Sciatic nerve (tissue), 2 donors: ENCODE results near the gene GPT2. TPM values are rescaled to one million over a fixed set of nuclear protein-coding genes. Genes with fewer than 3 reads are reported as not detected.

Experiments
- ATAC-seq: fragments of 200-7000 bp; cut with Tn5 transposase; one replicate; pipeline ENCODE4 v1.9.1; 2020; ENCODE audit warnings: mild to moderate bottlenecking, moderate library complexity
- DNase-seq: peaks from one replicate; pipeline ENCODE4 v3.0.0-alpha.2; 2020; ENCODE audit warnings: low spot score
- intact Hi-C: fragments of 100-400 bp; cut with DNase I; formaldehyde crosslinking; loops from one replicate; pipeline ENCODE4 v1.14.2; 2022
- total RNA-seq: library from RNA; stranded (reverse); fragmentation: NEBNext Ultra II Directional; extraction: Animal tissue kit (Norgen Biotek cat#: 25700); gene quantifications from one replicate; pipeline ENCODE4 v1.2.1, GENCODE V29; 2021
- donor health status: DM: no; HTN: no; CAD: no.
- donor health status: DM: no; HTN: no; CAD: no.

GPT2 gene
- total RNA-seq, 1 donor from 2014 or later = 37.1 TPM

DNA sequence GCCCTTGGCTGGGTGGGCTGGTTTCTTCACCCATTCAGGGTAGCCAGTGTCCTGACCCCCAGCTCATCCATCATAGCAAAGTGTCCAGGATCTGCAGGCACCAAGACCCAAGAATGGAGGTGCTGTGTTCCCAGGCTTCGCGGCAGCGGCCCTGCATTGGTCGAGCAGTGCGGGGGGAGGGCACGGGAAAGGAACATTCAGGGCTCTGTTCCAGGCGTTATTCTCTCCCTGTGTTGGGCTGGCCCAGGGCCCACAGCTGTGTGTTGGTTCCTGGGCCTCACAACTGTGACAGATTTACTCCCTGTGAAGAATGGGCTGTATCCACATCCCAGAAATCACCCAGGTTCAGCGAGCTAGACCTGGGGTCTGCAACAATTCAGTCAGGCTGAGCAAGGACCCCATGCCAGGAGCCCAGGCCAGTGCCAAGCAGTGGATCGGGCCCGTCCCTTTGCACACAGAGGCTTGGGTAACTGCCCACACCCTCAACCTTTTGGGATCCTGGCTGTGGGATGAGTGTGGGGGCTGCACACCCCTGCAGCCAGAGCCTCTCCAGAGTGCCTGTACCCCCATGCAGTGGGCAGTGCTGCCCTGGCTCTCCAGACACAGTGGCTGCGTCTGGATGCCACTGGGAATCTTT is 10.0 kb downstream of the GPT2 start:
- intact Hi-C loops = no loop called here
- no peak for DNase-seq
- peak; percentile 60 for ATAC-seq

DNA sequence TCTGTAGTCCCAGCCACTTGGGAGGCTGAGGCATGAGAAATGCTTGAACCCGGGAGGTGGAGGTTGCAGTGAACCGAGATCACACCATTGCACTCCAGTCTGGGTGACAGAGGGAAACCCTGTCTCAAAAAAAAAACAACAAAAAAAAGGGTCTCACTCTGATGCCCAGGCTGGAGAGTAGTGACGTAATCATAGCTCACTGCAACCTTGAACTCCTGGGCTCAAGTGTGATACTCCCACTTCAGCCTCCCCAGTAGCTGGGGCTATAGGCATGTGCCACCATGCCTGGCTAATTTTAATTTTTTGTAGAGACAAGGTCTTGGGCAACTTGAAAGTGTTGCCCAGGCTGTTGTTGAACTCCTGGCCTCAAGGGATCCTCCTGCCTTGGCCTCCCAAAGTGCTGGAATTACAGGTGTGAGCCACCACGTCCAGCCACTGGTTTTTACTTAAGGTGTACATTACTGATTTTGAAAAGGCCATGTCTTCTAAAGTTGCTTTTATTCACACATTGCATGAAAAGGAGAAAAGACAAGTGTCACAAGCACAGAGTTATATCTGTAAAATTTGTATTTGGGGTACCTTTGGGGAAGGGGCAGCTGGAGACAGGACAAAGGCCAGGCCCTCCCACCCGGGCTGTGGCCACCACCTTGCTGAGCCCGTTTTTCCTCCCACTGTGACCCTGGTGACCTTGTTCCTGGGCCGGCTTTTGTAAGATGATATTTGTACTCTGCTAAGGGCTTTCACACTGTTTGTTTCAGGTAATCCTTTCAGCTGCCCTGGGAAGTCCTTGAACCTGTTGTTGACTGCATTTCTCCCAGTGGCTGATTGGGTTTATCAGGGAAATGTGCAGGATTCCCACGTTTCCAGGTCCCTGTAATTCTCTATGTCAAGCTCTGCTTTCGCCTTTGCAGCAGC is 11.5 kb downstream of the GPT2 start:
- ATAC-seq (no peak), DNase-seq (no peak)
- intact Hi-C loops = no loop called here

DNA sequence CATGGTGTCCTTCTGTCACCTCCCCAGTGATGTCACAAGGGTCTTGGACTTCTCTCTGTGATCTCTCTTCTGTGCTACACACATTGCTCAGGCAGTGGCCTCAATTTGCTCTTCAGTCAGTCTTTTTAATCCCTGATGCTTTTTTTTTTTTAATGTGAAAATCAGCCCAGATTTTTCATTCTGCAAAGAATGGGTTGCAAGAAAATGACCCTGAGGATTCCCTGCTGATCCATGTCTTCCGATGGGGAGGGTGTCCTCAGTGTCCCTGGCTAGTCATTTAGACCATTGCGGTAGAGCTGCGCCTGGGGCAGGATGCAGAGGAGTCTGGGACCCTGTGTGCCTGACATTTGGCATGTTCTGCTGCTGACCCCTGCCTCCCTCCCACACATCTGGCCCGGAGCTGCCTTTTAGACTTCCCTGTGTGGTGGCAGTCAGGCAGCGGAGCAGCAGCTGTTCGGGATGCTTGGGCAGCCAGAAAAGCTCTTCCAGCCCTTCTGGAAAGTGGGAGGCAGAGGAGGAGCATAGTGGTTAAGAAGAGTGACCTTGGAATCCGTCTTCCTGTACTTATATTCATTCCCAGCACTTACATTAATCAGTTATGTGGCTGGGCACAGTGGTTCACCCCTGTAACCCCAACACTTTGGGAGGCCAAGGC is 12.3 kb downstream of the GPT2 start:
- intact Hi-C loops = no loop called here
- DNase-seq (no peak), ATAC-seq (peak; percentile 82)

DNA sequence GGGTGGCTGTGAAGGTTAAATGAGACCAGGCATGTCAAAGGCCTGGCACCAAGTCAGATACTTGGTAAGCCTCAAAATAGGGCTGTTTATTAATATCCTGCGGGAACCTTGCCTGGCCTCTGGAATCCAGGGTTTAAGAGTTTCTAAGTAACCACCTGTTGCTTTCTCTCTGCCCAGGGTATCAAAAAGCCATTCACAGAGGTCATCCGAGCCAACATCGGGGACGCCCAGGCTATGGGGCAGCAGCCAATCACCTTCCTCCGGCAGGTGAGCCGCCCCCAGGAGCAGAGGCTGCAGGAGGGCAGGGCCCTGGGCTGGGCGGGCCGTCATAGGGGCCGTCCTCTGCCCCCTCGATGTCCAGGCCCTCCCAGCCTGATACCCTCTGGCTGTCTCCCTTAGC is 13.3 kb downstream of the GPT2 start:
- no peak for ATAC-seq
- DNase-seq = no peak
- intact Hi-C loops = no loop called here

DNA sequence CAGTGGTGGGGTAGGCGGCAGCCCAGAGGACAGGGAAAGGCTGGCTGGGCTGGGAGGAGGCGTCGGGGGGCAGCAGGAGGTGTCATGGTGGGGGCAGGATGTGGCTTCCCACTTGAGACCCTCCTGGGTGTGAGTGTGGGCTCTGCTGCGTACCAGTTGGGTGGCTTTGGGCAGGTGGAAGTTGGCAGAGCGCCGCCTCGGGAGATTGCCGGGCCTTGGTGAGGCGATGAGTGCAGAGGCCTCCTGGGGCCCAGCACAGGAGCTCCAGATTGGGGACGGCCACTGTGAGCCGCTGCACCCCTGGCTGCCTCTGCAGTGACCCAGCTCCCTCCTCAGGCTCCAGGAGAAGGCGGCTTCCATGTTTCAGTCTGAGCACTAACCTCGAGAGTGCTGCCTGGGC is 13.8 kb downstream of the GPT2 start:
- intact Hi-C loops = no loop called here
- DNase-seq (no peak), ATAC-seq (no peak)

DNA sequence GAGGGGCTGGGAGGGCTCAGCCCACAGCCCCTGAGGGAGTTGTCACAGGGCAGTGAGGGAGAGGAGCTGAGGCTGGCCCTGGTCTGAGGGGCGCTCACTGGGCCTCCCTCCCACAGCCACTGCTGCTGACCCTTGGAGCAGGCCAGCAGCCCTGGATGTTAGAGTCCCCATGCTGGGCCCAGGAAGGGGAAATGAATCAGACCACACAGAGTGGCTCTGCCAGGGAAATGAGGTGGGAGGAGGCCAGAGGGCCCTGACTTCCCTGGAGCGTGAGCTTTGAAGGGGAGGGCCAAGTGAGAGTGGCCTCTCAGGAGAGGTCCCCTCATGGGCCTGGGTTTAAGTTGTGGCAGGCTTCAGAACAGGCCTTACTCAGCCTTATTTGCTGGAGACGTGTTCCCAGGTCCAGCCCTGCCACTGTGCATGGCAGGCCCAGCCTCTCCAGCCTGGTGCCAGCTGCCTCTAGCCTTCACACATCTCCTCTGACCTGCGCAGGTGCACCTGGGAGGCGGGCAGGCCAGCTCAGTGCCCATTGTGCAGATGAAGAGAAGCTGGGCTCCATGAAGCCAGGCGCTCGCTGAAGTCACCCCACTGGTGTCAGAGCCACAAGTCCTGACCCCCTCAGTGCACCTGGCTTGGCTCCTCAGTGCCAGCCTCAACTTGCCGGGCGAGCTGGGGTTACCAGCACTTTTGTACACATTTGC is 15.4 kb downstream of the GPT2 start:
- intact Hi-C loops = no loop called here
- peak; percentile 28 for ATAC-seq

DNA sequence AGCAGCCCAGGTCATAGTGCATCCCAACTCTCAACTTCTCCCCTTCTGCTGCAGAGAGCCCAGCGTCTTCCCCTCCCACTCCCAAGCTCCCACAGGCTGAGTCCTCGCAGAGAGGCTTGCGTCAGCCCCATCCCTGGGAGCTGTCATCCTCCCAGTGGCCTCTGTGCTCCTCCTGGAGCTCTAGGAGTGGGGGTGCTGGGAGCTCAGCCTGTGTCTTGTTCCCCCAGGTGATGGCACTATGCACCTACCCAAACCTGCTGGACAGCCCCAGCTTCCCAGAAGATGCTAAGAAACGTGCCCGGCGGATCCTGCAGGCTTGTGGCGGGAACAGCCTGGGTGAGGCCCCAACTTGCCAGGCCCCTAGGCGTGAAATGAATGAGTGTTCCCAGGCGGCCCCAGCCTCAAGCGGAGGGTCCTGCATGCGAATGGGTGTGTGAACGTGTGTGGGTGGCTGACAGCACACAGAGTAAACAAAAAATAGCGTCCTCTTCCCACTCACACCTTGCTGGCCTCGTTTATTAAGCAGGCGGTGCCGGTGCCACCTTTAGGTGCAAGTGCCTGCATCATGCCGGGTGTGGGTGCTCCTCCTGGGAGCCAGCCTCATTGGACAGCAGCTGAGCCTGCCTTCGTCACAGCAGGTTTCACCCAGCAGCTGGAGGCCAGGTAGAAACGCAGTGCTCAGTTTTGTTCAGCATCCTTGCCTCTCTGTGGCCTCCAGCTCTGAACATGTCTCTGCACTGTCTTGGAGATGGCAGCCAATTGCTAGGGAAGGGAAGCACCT is 16.5 kb downstream of the GPT2 start:
- ATAC-seq (peak; percentile 42), DNase-seq (no peak)
- intact Hi-C loops = no loop called here

More for the DNA sequence above, 15.4 kb downstream of the GPT2 start:
- no peak for DNase-seq

DNA sequence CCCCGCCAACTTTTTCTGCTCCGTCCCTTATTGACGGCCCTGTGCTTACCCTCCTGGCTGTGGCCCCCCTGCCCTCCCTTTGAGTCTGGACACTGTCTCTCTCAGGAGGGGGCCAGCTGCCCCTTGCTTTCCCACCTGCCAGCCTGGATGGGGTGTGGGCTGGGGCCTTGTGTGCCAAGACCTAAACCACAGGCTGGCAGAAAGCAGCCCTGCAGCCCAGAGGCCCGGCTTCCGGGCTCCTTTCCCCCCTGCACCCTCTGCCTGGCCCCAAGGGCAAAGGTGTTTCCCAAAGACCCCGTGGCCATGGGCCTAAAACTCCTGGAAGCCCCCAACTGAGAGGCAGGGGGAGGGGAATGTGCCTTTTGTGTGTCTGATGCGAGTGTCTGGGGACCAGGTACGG is 17.5 kb downstream of the GPT2 start:
- ATAC-seq = no peak
- intact Hi-C loops = no loop called here
- DNase-seq = no peak

DNA sequence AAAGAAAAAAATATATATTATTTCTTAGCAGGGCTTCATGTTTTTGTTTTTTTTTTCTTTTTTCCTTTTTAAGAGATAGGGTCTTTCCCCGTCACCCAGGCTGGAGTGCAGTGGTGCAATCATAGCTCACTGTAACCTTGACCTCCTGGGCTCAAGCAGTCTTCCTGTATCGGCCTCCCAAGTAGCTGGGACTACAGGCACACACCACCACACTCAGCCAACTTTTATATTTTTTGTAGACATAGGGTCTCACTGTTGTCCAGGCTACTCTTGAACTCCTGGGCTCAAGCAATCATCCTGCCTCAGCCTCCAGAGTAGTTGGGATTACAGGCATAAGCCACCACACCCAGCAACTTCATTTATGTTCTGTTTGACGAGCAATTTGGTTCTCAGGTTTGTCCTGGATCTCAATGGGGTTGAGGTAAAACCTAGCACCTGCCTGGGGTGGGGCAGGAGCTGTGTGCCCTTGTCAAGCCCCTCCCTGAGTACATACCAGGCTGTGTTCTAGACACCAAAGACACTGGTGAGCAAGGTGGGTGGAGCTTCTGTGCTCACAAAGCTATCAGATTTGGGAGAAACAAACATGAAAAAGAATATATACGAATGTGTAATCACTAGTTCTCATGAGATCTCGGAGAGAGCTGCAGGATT is 19.2 kb downstream of the GPT2 start:
- intact Hi-C loops = no loop called here
- no peak for DNase-seq

DNA sequence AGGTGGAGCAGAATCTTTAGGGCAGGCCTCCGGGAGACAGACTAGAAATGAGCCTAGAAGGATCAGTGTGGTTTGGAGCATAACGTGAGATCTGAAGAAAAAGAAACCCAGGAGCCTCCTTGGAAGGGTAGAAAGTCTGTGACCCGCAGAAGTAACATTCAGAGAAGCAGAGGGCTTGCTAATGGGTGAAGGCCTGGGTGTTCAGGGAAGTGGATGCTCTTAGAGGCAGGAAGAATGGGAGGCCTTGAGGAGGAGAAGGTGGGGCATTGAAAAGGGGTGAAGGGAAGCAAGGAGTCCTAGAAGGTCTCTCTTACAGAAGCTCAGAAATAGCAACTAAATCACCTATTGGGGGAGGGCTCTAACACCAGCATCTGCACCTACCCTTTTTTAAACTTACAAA is 20.3 kb downstream of the GPT2 start:
- ATAC-seq (no peak), DNase-seq (no peak)
- intact Hi-C loops = no loop called here

More for the DNA sequence above, 19.2 kb downstream of the GPT2 start:
- ATAC-seq = no peak

DNA sequence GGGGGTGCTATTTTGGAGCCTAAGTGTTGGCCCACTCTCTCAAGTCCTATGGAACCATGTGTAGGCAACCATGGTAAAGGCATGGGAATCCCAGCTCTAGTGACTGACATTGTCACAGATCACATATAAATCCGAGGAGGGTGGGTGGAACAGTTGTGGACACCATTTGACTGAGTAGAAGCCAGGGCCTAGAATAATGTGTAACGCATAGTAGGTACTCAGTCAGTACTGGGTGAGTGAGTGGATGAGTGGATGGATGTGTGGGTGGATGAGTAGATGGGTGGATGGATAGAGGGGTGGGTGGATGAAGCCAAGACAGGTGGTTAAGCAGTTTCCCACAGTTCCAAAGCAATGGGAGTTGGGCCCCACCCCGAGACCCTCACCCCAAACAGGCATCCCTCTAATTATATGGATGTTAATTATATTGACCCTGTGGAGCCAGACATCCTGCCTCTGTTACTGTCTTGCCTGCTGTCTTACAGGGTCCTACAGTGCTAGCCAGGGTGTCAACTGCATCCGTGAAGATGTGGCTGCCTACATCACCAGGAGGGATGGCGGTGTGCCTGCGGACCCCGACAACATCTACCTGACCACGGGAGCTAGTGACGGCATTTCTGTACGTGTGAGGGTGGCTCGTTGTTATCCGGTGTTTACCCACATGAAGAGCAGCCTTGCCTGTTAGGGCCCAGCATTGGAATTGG is 22.3 kb downstream of the GPT2 start:
- intact Hi-C loops = loop anchor here (5.0 kb wide), 1 partner anchor 54 kb away; no protein-coding TSS in a partner anchor
- DNase-seq = no peak
- ATAC-seq = no peak

DNA sequence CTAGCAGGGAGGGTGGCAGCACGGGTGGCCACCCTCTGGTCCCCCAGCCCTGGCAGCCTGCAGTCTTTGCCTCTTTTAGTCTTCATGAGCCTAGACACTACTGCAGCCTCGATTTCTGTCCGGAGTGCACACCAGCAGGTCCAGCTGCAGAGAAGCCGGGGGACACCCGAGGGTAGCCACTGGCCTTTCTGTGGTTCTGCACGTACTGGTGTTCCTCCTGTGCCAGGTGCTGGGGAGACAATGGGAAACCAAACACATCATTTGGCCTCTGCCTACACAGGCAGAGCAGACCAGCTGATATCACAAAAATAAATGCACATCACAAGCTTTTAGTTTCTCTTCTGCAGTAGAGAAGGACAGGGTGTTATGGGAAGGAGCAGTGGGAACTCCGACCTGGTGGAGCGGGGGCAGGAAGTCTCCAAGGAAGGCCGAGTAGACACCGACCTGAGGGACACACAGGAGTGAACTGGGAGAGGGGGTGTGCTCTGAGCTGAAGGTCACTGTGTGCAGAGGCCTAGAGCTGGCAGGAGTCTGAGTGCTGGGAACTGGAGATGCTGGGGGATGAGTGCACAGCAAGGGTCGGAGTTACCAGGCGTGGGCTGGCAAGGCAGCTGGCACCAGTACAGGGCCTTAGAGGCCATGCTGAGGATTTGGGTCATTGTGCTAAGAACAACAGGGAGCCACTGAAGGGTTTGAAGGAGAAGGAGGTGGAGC is 23.1 kb downstream of the GPT2 start:
- ATAC-seq (peak; percentile 40), DNase-seq (no peak)
- intact Hi-C loops = loop anchor here (5.0 kb wide), 1 partner anchor 55 kb away; no protein-coding TSS in a partner anchor

DNA sequence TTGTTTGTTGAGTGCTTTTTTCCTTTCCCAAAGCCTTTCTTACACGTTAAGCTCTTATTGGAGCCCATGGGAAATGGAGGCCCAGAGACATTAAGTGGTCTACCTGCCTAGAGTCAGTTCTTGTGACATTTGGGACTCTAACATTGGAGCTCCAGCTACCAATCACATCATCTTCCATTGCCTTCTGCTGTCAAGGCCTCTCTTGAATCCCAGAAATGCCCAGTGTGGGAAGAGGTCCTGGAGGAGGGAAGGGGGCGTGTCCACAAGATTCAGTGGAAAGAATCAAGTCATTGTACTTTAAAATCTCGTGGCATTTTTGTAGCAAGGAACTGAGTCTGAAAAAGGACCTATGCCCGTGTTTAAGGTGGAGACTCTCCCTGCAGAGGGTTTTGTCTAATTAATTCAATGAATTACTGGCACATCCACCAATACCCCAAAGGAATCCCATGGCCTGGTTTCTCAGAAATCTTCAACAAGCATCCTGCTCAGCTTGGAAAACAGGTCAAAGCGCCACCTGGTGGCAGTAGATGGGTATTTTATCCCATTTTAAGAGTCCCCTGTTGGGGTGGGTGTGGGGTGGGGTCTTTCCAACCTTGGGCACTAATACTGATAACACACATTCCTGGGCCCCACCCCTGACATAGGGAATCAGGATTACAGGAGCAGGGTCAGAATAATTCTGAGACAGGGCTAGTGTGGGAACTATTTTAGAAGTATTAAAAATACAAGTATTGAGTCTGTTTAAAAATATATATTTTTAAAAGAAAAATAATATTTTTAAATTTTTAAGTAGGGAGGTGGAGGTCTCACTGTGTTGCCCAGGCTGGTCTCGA is 24.6 kb downstream of the GPT2 start:
- intact Hi-C loops = loop anchor here (5.0 kb wide), 1 partner anchor 56 kb away; no protein-coding TSS in a partner anchor
- DNase-seq (peak; percentile 75), ATAC-seq (peak; percentile 70)

DNA sequence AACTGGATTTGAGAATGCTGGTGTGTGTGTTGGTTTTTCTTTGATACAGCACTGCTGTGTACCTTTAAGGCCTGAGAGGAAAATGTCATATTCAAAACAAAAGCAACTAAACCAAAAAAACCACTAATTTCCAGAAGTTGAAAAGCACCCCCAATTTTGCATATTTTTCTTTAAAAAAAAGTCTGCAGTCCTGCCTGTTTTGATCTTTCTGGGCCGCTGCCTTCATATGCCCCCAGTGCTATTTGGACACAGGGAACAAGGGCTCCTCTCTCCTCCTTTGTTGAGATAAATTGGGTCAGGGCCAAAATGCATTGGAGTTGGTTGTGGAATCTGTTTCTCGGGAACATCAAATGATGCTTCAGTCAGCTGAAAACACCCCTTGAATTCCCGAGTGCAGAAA is 26.9 kb downstream of the GPT2 start:
- ATAC-seq (no peak), DNase-seq (no peak)
- intact Hi-C loops = no loop called here

DNA sequence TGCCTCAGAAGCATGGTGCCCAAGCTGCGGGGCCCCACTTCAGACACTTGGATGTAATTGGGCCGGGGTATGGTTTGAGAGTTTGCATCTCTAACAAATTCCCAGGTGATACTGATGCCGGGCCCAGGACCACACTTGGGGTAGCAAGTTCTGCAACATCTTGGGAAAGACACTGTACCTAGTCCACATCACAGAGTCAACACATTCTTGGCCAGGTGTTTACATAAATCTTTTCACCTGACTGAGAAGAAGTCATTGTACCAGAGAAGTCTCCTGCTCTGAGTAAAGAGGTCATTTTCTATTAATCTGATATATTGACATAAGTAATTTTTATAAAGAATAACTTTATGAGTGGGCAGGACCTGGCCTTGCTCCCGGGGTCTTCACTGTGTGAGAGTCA is 27.5 kb downstream of the GPT2 start:
- intact Hi-C loops = no loop called here
- DNase-seq (no peak), ATAC-seq (no peak)
